ENCODE data around the gene CDK5RAP2.

Gene CDK5RAP2

GRCh38 chr9:120626512-120626911, 46.5 kb upstream of the CDK5RAP2 start:
- Histone ChIP-seq H3K4me3 (replicated peaks; ENCODE audit: insufficient read depth, low read length) (no peak overlapping the region), H3K27me3 (ENCODE audit: insufficient read depth, poor library complexity, severe bottlenecking) (no peaks in the 10 kb centered on the region), H3K27ac (replicated peaks) (no peak overlapping the region)
- TF ChIP-seq, protein P1, sequence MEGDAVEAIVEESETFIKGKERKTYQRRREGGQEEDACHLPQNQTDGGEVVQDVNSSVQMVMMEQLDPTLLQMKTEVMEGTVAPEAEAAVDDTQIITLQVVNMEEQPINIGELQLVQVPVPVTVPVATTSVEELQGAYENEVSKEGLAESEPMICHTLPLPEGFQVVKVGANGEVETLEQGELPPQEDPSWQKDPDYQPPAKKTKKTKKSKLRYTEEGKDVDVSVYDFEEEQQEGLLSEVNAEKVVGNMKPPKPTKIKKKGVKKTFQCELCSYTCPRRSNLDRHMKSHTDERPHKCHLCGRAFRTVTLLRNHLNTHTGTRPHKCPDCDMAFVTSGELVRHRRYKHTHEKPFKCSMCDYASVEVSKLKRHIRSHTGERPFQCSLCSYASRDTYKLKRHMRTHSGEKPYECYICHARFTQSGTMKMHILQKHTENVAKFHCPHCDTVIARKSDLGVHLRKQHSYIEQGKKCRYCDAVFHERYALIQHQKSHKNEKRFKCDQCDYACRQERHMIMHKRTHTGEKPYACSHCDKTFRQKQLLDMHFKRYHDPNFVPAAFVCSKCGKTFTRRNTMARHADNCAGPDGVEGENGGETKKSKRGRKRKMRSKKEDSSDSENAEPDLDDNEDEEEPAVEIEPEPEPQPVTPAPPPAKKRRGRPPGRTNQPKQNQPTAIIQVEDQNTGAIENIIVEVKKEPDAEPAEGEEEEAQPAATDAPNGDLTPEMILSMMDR (IDR thresholded peaks at IDR 0.05; ENCODE audit: insufficient read depth, low read length) = no peak
- no peak for TF ChIP-seq REST (IDR thresholded peaks at IDR 0.05; ENCODE audit: insufficient replicate concordance, low read depth)
- no peak for TF ChIP-seq POLR2AphosphoS5 (IDR thresholded peaks at IDR 0.05; ENCODE audit: low read depth)
- TF ChIP-seq GABPA (IDR thresholded peaks at IDR 0.05; ENCODE audit: low read depth) = no peak
- TF ChIP-seq SPI1 (IDR thresholded peaks at IDR 0.05; ENCODE audit: borderline replicate concordance, low read depth) = no peak
- DNase-seq (ENCODE audit: low read depth in 1 of 2, low spot score in 1 of 2) = no peak

DNA sequence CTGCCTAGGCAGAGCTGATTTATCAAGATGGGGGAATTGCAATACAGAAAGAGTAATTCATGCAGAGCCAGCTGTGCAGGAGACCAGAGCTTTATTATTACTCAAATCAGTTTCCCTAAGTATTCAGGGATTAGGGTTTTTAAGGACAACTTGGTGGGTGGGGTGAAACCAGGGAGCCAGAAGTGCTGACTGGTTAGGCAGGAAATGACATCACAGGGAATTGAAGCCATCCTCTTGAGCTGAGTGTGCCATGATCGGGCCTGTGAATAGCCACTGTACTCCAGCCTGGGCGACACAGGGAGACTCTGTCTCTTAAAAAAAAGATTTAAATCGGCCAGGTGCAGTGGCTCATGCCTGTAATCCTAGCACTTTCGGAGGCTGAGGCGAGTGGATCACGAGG, 45.3 kb upstream of the CDK5RAP2 start:
- no peaks in the 10 kb centered on the region for H3K27me3 ChIP-seq (ENCODE audit: insufficient read depth, poor library complexity, severe bottlenecking)
- no peak overlapping the region for H3K4me3 ChIP-seq (replicated peaks; ENCODE audit: insufficient read depth, low read length)
- no peak for DNase-seq (ENCODE audit: low read depth in 1 of 2, low spot score in 1 of 2)
- TF ChIP-seq POLR2AphosphoS5 (IDR thresholded peaks at IDR 0.05; ENCODE audit: low read depth) (no peak), SPI1 (IDR thresholded peaks at IDR 0.05; ENCODE audit: borderline replicate concordance, low read depth) (no peak), REST (IDR thresholded peaks at IDR 0.05; ENCODE audit: insufficient replicate concordance, low read depth) (no peak)
- TF ChIP-seq, protein P1 (IDR thresholded peaks at IDR 0.05; ENCODE audit: insufficient read depth, low read length) = no peak
- no peak overlapping the region for H3K27ac ChIP-seq (replicated peaks)

GRCh38 chr9:120622790-120623189, 42.8 kb upstream of the CDK5RAP2 start:
- DNase-seq (ENCODE audit: low read depth in 1 of 2, low spot score in 1 of 2) = no peak
- no peaks in the 10 kb centered on the region for H3K27me3 ChIP-seq (ENCODE audit: insufficient read depth, poor library complexity, severe bottlenecking)
- no peak overlapping the region for H3K27ac ChIP-seq (replicated peaks)
- TF ChIP-seq POLR2AphosphoS5 (IDR thresholded peaks at IDR 0.05; ENCODE audit: low read depth) (no peak), GABPA (IDR thresholded peaks at IDR 0.05; ENCODE audit: low read depth) (no peak), SPI1 (IDR thresholded peaks at IDR 0.05; ENCODE audit: borderline replicate concordance, low read depth) (no peak), REST (IDR thresholded peaks at IDR 0.05; ENCODE audit: insufficient replicate concordance, low read depth) (no peak)
- TF ChIP-seq, protein P1 (IDR thresholded peaks at IDR 0.05; ENCODE audit: insufficient read depth, low read length) = no peak
- H3K4me3 ChIP-seq (replicated peaks; ENCODE audit: insufficient read depth, low read length) = no peak overlapping the region
